IPS-18a (cell line): ENCODE data around the gene TNFAIP8L3.
"Not testable (repeated sequence)": the region's sequence is repeated elsewhere in the genome, so short reads cannot be mapped to it uniquely, and the experiment has no call there.

ENCODE experiments used
- H3K27ac ChIP-seq: one replicate; pipeline ENCODE4 v1.5.1; 2013; ENCODE audit warnings: low read length
- H3K27me3 ChIP-seq: one replicate; pipeline ENCODE4 v1.6.1; 2013; ENCODE audit warnings: mild to moderate bottlenecking, low read length; ENCODE audit not compliant: control insufficient read depth, insufficient read depth
- H3K36me3 ChIP-seq: one replicate; pipeline ENCODE4 v1.6.1; 2013; ENCODE audit warnings: low read depth, low read length; ENCODE audit not compliant: control insufficient read depth
- H3K4me1 ChIP-seq: one replicate; pipeline ENCODE4 v1.6.1; 2013; ENCODE audit warnings: low read depth, low read length; ENCODE audit not compliant: control insufficient read depth
- H3K4me3 ChIP-seq: one replicate; pipeline ENCODE4 v1.5.1; 2013; ENCODE audit warnings: low read length
- H3K9ac ChIP-seq: one replicate; pipeline ENCODE4 v1.6.1; 2013; ENCODE audit warnings: mild to moderate bottlenecking, low read length, moderate library complexity
- H3K9me3 ChIP-seq: one replicate; pipeline ENCODE4 v1.6.1; 2013; ENCODE audit warnings: low read depth, low read length; ENCODE audit not compliant: control insufficient read depth

TNFAIP8L3 gene

GRCh38 chr15:51046799-51047449 lies 47.8 kb downstream of the TNFAIP8L3 start:
- peaks cover 4% of the 10 kb centered on the region for H3K4me1 ChIP-seq
- H3K4me3 ChIP-seq, result no peak overlapping the region
- no peaks in the 10 kb centered on the region for H3K9me3 ChIP-seq
- no peaks in the 10 kb centered on the region for H3K36me3 ChIP-seq
- H3K9ac ChIP-seq, result no peak overlapping the region
- no peak overlapping the region for H3K27ac ChIP-seq
- H3K27me3 ChIP-seq, result no peaks in the 10 kb centered on the region

- Histone ChIP-seq H3K27ac (no peak overlapping the region), H3K4me3 (no peak overlapping the region), H3K9me3 (no peaks in the 10 kb centered on the region), H3K36me3 (no peaks in the 10 kb centered on the region), H3K9ac (no peak overlapping the region), H3K27me3 (no peaks in the 10 kb centered on the region), H3K4me1 (peaks cover 4% of the 10 kb centered on the region)
These were observed 48.7 kb downstream of the TNFAIP8L3 start for GRCh38 chr15:51046016-51046415.

- H3K27ac ChIP-seq, result no peak overlapping the region
- H3K4me3 ChIP-seq, result no peak overlapping the region
- H3K9ac ChIP-seq, result no peak overlapping the region
- no peaks in the 10 kb centered on the region for H3K9me3 ChIP-seq
- peaks cover 4% of the 10 kb centered on the region for H3K4me1 ChIP-seq
- H3K27me3 ChIP-seq, result no peaks in the 10 kb centered on the region
- no peaks in the 10 kb centered on the region for H3K36me3 ChIP-seq
These were observed 50.5 kb downstream of the TNFAIP8L3 start for GRCh38 chr15:51044037-51044727.

GRCh38 chr15:51038974-51039319 lies 55.8 kb downstream of the TNFAIP8L3 start:
- no peaks in the 10 kb centered on the region for H3K9me3 ChIP-seq
- peaks cover 6% of the 10 kb centered on the region for H3K4me1 ChIP-seq
- no peak overlapping the region for H3K9ac ChIP-seq
- no peaks in the 10 kb centered on the region for H3K27me3 ChIP-seq
- no peak overlapping the region for H3K4me3 ChIP-seq
- H3K27ac ChIP-seq, result no peak overlapping the region
- H3K36me3 ChIP-seq, result no peaks in the 10 kb centered on the region

GRCh38 chr15:51038162-51038973 lies 56.3 kb downstream of the TNFAIP8L3 start:
- Histone ChIP-seq H3K27ac (no peak overlapping the region), H3K4me1 (peaks cover 6% of the 10 kb centered on the region), H3K4me3 (peak overlapping the region; percentile 52), H3K36me3 (no peaks in the 10 kb centered on the region), H3K9ac (peak overlapping the region; percentile 1), H3K27me3 (no peaks in the 10 kb centered on the region), H3K9me3 (no peaks in the 10 kb centered on the region)

GRCh38 chr15:51037474-51037873 lies 57.2 kb downstream of the TNFAIP8L3 start:
- not testable (repeated sequence) for H3K27me3 ChIP-seq, H3K9me3 ChIP-seq, H3K4me1 ChIP-seq, H3K27ac ChIP-seq, H3K36me3 ChIP-seq
- peak overlapping the region; percentile 52 for H3K4me3 ChIP-seq
- peak overlapping the region; percentile 1 for H3K9ac ChIP-seq

GRCh38 chr15:51030649-51031316 lies 63.9 kb downstream of the TNFAIP8L3 start:
- Histone ChIP-seq H3K9me3 (no peaks in the 10 kb centered on the region), H3K9ac (no peak overlapping the region), H3K27me3 (no peaks in the 10 kb centered on the region), H3K4me1 (no peaks in the 10 kb centered on the region), H3K4me3 (no peak overlapping the region), H3K36me3 (no peaks in the 10 kb centered on the region), H3K27ac (no peak overlapping the region)

- H3K27ac ChIP-seq, result no peak overlapping the region
- no peaks in the 10 kb centered on the region for H3K36me3 ChIP-seq
- H3K9me3 ChIP-seq, result no peaks in the 10 kb centered on the region
- no peak overlapping the region for H3K9ac ChIP-seq
- no peaks in the 10 kb centered on the region for H3K27me3 ChIP-seq
- H3K4me3 ChIP-seq, result no peak overlapping the region
- H3K4me1 ChIP-seq, result no peaks in the 10 kb centered on the region
These were observed 69.3 kb downstream of the TNFAIP8L3 start for GRCh38 chr15:51025454-51025846.

- no peak overlapping the region for H3K4me3 ChIP-seq
- no peak overlapping the region for H3K9ac ChIP-seq
- no peaks in the 10 kb centered on the region for H3K36me3 ChIP-seq
- H3K9me3 ChIP-seq, result no peaks in the 10 kb centered on the region
- H3K27ac ChIP-seq, result no peak overlapping the region
- H3K4me1 ChIP-seq, result no peaks in the 10 kb centered on the region
- no peaks in the 10 kb centered on the region for H3K27me3 ChIP-seq
These were observed 69.8 kb downstream of the TNFAIP8L3 start for GRCh38 chr15:51024735-51025453.

GRCh38 chr15:51023499-51023898 lies 71.2 kb downstream of the TNFAIP8L3 start:
- Histone ChIP-seq H3K4me1 (no peaks in the 10 kb centered on the region), H3K27me3 (no peaks in the 10 kb centered on the region), H3K36me3 (no peaks in the 10 kb centered on the region), H3K27ac (no peak overlapping the region), H3K9me3 (no peaks in the 10 kb centered on the region), H3K9ac (no peak overlapping the region), H3K4me3 (no peak overlapping the region)

GRCh38 chr15:51022206-51022605 lies 72.5 kb downstream of the TNFAIP8L3 start:
- no peak overlapping the region for H3K27ac ChIP-seq
- no peak overlapping the region for H3K9ac ChIP-seq
- no peaks in the 10 kb centered on the region for H3K27me3 ChIP-seq
- no peaks in the 10 kb centered on the region for H3K36me3 ChIP-seq
- H3K9me3 ChIP-seq, result no peaks in the 10 kb centered on the region
- no peaks in the 10 kb centered on the region for H3K4me1 ChIP-seq
- no peak overlapping the region for H3K4me3 ChIP-seq
